ENCODE measurements around the gene PPP1R3F.

GRCh38 chrX:49242545-49243066 lies 27.0 kb upstream of the PPP1R3F start:
- TF ChIP-seq POLR2AphosphoS5 (IDR thresholded peaks at IDR 0.05; ENCODE audit: low read depth) (no peak), CTCF (IDR thresholded peaks at IDR 0.05; ENCODE audit: insufficient read depth, low read length) (no peak)

All from HL-60 (cell line).